ENCODE measurements around the gene FBLN2. TPM values are rescaled to one million over a fixed set of nuclear protein-coding genes. Genes with fewer than 3 reads are reported as not detected.
"Not testable (repeated sequence)": the region's sequence is repeated elsewhere in the genome, so short reads cannot be mapped to it uniquely, and the experiment has no call there.

Gene FBLN2
- total RNA-seq, 2 donors from 2014 or later: 0.19 TPM; not detected in 1

DNA sequence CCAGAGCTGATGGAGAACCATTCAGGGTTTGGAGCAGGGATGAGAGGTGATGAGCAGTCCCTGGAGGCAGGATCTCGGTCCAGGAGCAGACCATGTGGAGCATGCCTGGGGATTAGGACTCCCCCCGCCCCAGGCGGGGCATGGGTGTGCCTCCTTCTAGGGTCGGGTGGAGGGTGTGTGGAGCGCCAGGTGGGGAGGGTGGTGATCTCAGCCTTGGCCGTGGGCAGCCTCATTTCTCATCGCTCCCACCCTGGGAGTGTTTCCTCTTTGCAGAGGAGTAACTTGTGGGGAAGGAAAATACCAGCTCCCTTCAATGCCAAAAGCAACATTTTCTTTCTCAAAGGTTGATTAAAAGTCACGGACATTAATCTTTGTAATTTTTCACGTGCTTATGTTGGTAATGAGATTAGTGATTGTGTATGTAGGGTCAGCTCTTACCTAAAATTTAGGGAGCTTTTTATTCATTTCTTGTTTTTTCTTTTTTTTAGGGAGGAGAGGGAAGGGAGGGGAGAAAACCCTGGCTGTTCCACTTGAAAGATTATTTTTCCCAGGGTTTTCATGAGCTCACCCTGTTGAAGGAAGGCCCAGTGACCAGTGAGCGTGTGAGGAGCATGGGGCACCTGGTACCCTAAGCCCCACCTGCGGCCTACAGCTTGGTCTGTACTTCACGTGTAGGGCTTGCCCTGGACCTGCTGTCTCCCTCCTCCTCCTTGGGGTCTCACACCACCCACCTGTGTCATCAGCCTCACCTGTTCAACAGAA, 11.0 kb downstream of the FBLN2 start:
- Mint-ChIP-seq H3K36me3 (ENCODE audit: low read depth) (no peaks in the 10 kb centered on the region), H3K4me1 (no peaks in the 10 kb centered on the region), H3K9me3 (no peaks in the 10 kb centered on the region), H3K27me3 (peaks cover 22% of the 10 kb centered on the region), H3K27ac (no peak overlapping the region), H3K4me3 (no peak overlapping the region)
- ATAC-seq (replicated peaks): no peak

DNA sequence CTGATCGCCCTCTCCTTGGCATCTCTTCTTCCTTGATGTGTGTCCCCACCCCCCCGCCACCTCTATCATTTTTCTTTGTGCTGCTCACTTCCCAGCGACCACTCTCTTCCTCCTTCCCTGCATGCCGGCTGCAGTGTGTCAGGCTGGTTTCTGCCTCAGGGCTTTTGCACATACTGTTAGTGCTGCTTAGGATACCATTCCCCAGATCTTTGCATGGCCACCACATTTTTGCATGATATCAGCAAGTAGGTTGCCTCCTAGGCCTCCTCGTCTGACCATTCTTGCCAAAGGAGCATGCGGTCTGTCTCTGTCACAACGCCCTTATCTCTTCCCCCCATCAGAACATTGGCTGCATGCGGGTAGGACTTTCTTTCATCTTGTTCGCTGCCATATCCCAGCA, 12.5 kb downstream of the FBLN2 start:
- Mint-ChIP-seq H3K27me3 (peaks cover 19% of the 10 kb centered on the region), H3K36me3 (ENCODE audit: low read depth) (no peaks in the 10 kb centered on the region), H3K27ac (no peak overlapping the region), H3K4me1 (no peaks in the 10 kb centered on the region), H3K9me3 (no peaks in the 10 kb centered on the region), H3K4me3 (no peak overlapping the region)
- ATAC-seq (replicated peaks): no peak

DNA sequence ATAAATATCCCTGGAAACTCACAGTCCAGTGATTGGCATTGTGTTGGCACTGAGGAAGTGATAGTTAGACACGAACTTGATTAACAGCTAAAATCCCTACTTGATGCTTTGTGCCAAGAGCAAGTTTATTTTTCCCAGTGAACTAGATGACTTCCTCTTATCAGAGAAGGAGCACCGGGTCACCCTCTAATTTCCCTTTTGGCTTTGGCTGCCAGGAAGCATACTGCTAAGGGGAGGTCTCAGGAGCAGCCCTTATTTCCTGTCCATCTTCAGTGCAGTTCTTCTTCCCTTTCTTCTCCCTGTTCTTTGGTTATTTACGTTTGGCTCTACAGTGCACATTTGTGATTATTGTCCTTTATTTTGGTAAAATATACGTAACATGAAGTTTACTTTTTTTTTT, 13.0 kb downstream of the FBLN2 start:
- Mint-ChIP-seq H3K36me3 (ENCODE audit: low read depth) (no peaks in the 10 kb centered on the region), H3K4me1 (no peaks in the 10 kb centered on the region)
- no peak for ATAC-seq (replicated peaks)

DNA sequence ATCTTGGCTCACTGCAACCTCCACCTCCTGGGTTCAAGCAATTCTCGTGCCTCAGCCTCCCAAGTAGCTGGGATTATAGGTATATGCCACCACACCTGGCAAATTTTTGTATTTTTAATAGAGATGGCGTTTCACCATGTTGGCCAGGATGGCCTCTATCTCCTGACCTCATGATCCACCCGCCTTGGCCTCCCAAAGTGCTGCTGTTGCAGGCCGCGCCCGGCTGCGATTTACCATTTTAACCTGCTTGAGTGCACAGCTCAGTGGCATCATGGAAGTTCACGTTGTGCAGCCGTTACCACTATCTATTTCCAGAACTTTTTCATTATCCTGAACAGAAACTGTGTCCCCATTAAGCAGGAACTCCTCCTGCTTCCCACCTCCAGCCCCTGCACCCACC, 13.5 kb downstream of the FBLN2 start:
- not testable (repeated sequence) for H3K4me3 Mint-ChIP-seq; H3K27ac Mint-ChIP-seq; H3K9me3 Mint-ChIP-seq; H3K36me3 Mint-ChIP-seq (ENCODE audit: low read depth); ATAC-seq (replicated peaks); H3K4me1 Mint-ChIP-seq
- peaks cover 19% of the 10 kb centered on the region for H3K27me3 Mint-ChIP-seq

More for the DNA sequence above, 13.0 kb downstream of the FBLN2 start:
- Mint-ChIP-seq H3K4me3 (no peak overlapping the region), H3K9me3 (no peaks in the 10 kb centered on the region), H3K27ac (no peak overlapping the region), H3K27me3 (peaks cover 19% of the 10 kb centered on the region)

DNA sequence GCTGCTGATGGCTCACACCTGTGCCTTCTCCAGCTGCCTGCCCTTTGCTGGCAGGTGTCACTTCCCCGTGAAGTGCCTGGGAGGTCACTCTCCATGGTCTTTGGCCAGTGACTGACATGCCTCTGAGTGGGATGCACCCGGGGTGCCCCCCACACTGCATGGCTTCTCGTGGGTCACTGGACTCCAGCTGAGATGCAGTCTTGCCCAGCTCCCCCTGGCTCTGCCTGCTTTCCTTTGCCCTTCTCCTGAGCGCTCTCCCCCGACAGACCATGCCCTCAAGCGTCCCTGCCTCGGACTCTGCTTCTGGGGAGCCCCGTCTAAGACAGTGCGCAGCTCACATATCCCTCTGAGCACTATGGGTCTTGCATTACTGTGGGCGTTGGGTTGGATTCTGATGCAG, 14.4 kb downstream of the FBLN2 start:
- no peak overlapping the region for H3K27ac Mint-ChIP-seq
- no peaks in the 10 kb centered on the region for H3K36me3 Mint-ChIP-seq (ENCODE audit: low read depth)
- no peak for ATAC-seq (replicated peaks)
- no peaks in the 10 kb centered on the region for H3K4me1 Mint-ChIP-seq
- peaks cover 16% of the 10 kb centered on the region for H3K27me3 Mint-ChIP-seq
- H3K4me3 Mint-ChIP-seq: no peak overlapping the region
- no peaks in the 10 kb centered on the region for H3K9me3 Mint-ChIP-seq

DNA sequence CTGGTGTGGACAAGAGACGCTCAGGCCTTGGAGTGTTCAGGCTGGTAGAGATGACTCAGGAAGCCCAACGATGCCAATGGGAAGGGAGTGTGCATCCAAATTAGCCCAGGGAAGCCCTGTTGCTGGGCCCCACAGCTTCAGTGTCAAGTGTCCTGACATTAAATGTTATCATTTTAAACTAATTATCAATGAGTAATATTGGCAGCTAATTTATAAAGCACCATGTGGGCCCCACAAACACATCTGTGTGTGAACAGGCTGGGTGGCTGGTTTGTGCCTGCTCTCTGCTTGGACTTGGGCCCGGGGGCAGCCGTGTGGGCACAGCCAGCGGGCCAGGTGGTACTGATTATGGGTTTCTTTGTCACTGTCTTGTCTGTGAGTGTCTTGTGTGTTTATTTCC, 15.0 kb downstream of the FBLN2 start:
- Mint-ChIP-seq H3K36me3 (ENCODE audit: low read depth) (no peaks in the 10 kb centered on the region), H3K27ac (no peak overlapping the region), H3K4me1 (no peaks in the 10 kb centered on the region), H3K27me3 (peaks cover 16% of the 10 kb centered on the region), H3K4me3 (no peak overlapping the region), H3K9me3 (no peaks in the 10 kb centered on the region)
- no peak for ATAC-seq (replicated peaks)

DNA sequence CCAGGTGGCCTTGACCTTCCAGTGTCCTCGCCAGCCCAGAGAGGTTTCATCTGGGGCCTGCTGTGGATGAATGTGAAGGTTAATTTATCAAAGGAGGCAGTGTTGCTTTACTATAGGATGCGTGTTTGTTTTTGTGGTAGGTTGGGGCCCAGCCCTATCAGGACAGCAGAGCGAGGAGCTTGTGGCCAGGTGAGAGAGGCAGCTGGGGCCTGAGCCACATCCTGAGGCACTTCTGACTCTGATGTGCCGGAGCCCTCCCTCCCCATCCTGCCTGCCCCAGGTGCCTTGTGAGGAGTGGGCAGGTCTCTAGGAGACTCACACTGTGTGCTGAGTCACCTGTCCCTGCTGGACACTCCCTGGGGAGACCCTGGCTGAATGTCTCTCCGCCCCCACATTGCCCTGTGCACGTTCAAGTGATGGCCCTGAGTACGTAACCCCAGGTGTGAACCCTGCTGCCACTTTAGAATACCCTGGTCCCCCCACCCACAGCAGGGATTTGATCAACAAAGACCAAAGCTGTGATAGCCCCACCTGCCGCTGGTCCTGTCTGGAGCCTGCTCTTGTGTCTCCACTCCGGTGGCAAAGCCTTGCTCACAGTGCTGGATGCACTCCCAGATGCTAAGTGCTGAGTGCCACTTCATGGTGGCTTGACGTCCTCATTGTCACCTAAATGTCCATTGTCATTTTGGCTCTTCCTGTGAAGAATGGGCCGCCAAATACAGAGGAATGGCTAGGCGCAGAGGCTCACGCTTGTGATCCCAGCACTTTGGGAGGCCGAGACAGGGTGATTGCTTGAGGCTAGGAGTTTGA, 16.0 kb downstream of the FBLN2 start:
- Mint-ChIP-seq H3K36me3 (ENCODE audit: low read depth) (no peaks in the 10 kb centered on the region), H3K27me3 (peaks cover 15% of the 10 kb centered on the region), H3K4me1 (no peaks in the 10 kb centered on the region), H3K27ac (no peak overlapping the region), H3K4me3 (no peak overlapping the region), H3K9me3 (no peaks in the 10 kb centered on the region)
- ATAC-seq (replicated peaks): no peak

DNA sequence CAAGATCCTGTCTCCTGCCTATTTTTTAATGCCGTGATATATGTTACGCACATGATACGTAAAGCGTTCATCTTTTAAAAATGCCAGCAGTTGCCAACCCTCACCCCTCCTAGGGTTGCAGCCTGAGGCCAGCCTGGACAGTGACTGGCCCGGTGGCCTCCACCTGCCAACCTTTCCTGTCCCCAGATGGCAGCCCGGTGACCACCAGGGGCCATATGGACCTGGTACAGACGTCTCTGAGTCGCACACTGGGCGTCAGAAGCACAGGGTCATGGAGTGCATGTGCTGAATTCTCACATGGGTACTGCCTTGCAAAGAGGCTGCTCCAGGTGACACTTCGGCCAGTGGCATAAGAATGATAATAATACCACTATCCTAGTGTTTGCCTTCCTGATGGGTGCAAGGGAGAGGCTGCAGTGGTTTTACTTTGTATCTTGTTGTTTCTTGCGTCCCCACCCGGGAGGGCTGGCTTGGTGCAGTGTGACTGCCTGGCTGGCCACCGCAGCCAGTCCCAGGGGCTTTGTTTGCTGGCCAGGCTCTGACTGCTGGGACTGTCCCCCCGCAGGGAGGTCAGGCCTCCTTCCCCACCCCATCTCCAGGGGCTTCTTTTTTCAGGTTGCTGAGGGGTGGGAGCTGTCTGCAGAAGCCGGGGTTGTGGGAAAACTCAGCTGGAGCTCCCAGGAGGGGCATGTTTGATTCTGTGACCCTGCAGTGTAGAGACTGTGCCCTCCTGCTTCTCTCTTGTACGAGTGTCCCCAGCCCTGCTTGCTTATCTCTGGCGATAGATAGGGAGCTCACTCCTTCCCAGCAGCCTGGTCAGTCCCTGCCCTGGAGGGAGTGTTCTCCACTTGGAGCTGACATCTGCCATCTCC, 16.9 kb downstream of the FBLN2 start:
- Mint-ChIP-seq H3K9me3 (no peaks in the 10 kb centered on the region), H3K4me1 (no peaks in the 10 kb centered on the region), H3K27ac (no peak overlapping the region), H3K36me3 (ENCODE audit: low read depth) (no peaks in the 10 kb centered on the region), H3K27me3 (peaks cover 11% of the 10 kb centered on the region), H3K4me3 (no peak overlapping the region)
- ATAC-seq (replicated peaks): no peak

DNA sequence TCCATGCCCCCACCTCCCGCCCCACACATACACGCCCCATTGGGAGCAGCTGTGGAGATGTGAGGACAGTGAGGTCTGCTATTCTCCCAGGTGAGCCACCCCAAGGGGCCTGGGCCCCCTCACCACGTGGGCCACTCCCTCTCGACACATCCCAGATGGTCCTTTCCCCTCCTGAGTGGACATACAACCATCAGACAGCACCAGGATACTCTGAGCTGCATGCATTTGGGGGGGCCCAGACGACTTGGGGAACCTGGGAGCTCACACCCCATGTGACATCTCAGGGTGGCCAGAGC, 17.5 kb downstream of the FBLN2 start:
- ATAC-seq (replicated peaks): no peak
- no peak overlapping the region for H3K4me3 Mint-ChIP-seq
- no peaks in the 10 kb centered on the region for H3K4me1 Mint-ChIP-seq
- H3K36me3 Mint-ChIP-seq (ENCODE audit: low read depth): no peaks in the 10 kb centered on the region
- H3K27ac Mint-ChIP-seq: no peak overlapping the region
- no peaks in the 10 kb centered on the region for H3K9me3 Mint-ChIP-seq
- peaks cover 11% of the 10 kb centered on the region for H3K27me3 Mint-ChIP-seq

DNA sequence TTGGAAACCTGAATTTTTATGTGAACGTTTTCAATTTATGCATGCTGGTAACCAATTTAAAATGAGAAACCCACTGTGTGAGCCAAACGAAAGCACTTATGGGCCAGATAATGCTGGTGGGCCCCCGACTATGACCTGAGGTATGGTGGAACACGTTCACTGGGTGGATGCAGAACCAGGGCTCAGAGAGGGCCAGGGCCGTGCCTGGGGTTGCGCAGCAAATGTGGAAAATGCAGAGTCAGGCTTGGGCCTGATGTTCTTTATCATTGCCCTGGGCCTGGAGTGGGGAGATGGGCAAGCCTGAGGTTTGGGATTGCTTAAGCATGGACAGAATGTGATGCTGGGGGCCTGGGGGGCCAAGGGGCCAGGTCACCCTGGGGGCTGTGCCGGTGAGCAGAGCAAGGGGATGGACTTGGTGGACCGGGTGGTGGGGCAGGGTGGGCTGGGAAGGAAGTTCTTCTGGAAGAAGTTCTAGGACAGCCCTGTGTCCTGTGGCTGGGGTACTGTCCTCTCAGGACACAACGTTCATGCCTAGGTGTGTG, 17.9 kb downstream of the FBLN2 start:
- peaks cover 11% of the 10 kb centered on the region for H3K27me3 Mint-ChIP-seq
- H3K9me3 Mint-ChIP-seq: no peaks in the 10 kb centered on the region
- ATAC-seq (replicated peaks): no peak
- no peak overlapping the region for H3K4me3 Mint-ChIP-seq
- H3K27ac Mint-ChIP-seq: no peak overlapping the region
- H3K36me3 Mint-ChIP-seq (ENCODE audit: low read depth): no peaks in the 10 kb centered on the region
- H3K4me1 Mint-ChIP-seq: no peaks in the 10 kb centered on the region

DNA sequence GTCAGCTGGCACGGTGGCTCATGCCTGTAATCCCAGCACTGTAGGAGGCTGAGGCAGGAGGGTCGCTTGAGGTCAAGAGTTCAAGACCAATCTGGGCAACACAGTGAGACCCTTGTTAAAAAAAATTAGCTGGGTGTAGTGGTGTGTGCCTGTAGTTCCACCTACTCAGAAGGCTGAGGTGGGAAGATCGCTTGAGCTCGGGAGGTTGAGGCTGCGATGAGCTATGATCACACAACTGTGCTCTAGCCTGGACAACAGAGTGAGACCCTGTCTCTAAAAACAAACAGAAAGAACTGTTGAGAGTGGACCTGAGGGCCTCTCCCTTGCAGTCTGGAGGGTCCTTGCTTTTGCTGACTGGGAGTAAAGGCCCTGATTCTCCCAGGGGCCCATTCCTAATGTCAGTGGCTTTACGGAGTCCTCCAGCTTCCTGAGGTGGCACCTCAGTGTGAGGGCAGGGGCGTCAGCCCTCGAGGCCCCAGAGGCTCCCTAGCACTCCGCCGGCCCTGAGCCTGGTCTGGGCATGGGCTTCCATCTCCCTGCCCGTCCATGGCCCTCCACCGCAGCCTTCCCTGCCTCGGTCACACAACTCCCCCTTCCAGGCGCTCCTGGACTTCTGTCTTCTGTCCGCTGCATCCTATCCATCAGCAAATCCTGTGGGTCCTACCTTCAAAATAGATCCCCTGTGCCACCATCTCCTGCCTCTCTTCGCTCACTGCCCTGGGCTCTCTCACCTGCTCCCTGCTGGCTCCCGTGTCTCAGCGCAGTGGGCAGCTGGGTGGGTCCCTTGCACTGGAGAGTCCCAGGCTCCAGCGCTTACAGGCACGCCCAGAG, 19.0 kb downstream of the FBLN2 start:
- Mint-ChIP-seq H3K9me3 (no peaks in the 10 kb centered on the region), H3K36me3 (ENCODE audit: low read depth) (no peaks in the 10 kb centered on the region), H3K27me3 (peaks cover 11% of the 10 kb centered on the region), H3K27ac (no peak overlapping the region), H3K4me1 (no peaks in the 10 kb centered on the region), H3K4me3 (no peak overlapping the region)
- no peak for ATAC-seq (replicated peaks)

DNA sequence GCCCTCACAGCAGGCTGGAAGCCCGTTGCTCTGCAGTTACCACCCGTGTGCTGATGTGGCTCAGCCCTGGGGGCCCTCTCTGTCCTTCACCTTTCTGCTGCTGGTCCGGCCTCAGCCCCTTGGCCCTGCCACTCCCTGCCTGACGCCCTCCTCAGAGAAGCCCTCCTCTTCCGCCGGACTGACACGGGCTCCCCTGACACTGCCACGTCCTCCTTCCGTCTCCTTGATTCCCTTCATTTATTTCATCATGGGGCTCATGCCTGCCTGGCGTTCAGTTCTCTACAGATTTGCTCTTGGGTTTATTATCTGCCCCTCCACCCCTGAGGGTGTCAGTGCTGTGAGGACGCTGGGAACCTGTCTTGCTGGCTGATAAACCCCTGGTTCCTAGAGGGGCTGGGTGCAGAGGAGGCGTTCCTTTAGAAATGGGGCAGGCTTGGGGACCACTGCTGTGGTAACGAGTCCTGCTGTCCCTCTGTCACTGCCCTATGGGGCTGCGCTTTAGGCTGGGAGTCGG, 19.6 kb downstream of the FBLN2 start:
- H3K9me3 Mint-ChIP-seq: no peaks in the 10 kb centered on the region
- H3K36me3 Mint-ChIP-seq (ENCODE audit: low read depth): no peaks in the 10 kb centered on the region
- no peak for ATAC-seq (replicated peaks)
- no peak overlapping the region for H3K4me3 Mint-ChIP-seq
- no peak overlapping the region for H3K27ac Mint-ChIP-seq
- peaks cover 11% of the 10 kb centered on the region for H3K27me3 Mint-ChIP-seq
- no peaks in the 10 kb centered on the region for H3K4me1 Mint-ChIP-seq

DNA sequence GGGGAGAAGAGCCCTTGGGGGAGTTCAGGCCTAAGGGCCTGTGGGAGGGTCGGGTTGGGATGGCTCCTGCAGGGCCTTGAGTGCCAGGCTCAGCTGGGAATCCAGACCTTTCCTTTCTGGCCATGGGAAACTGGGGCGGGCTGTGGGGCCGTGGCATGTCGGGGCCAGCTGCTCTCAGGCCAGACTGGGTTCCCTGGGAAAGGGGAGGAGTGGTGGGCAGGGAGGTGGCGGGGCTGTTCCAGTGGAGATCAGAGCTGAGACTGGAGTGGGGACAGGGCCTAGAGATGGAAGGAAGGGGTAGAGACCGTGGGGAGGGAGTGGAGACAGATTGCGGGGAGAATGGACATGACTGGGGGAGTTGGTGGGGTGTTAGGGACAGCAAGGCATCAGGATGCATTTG, 20.3 kb downstream of the FBLN2 start:
- H3K9me3 Mint-ChIP-seq: no peaks in the 10 kb centered on the region
- H3K27ac Mint-ChIP-seq: no peak overlapping the region
- no peaks in the 10 kb centered on the region for H3K4me1 Mint-ChIP-seq
- no peak for ATAC-seq (replicated peaks)
- no peaks in the 10 kb centered on the region for H3K36me3 Mint-ChIP-seq (ENCODE audit: low read depth)
- no peak overlapping the region for H3K4me3 Mint-ChIP-seq
- H3K27me3 Mint-ChIP-seq: peaks cover 11% of the 10 kb centered on the region
